Thoracic aorta (tissue), 2 donors: ENCODE data around the gene RBM42. TPM values are rescaled to one million over a fixed set of nuclear protein-coding genes. Genes with fewer than 3 reads are reported as not detected.

Experiments
- ATAC-seq: fragments of 150-250 bp; one replicate; pipeline ENCODE4 v1.8.0; 2017; ENCODE audit warnings: low read depth; ENCODE audit not compliant: insufficient number of reproducible peaks, low FRiP score
- DNase-seq: peaks from one replicate; pipeline ENCODE4 v3.0.0-alpha.2; 2020; ENCODE audit warnings: low spot score
- H3K27ac ChIP-seq, 2 donors: fragments of 200-600 bp; sonication (generic); 1 replicate in 1 of 2; 2 replicates in 1 of 2; pipeline ENCODE4 v1.5.1; 2016; ENCODE audit warnings: mild to moderate bottlenecking in 2 of 2, moderate library complexity in 2 of 2
- H3K27me3 ChIP-seq: fragments of 200-600 bp; sonication (generic); replicated peaks from 2 replicates; pipeline ENCODE4 v1.6.0; 2016; ENCODE audit warnings: mild to moderate bottlenecking; ENCODE audit not compliant: insufficient read depth
- H3K36me3 ChIP-seq: fragments of 200-600 bp; sonication (generic); one replicate; pipeline ENCODE4 v1.5.1; 2016
- H3K4me1 ChIP-seq, 2 donors: fragments of 200-600 bp; sonication (generic); 1 replicate in 1 of 2; 2 replicates in 1 of 2; pipeline versions ENCODE4 v1.5.1 to v1.6.0; 2016; ENCODE audit warnings: low read depth in 2 of 2, mild to moderate bottlenecking in 1 of 2; ENCODE audit not compliant: control insufficient read depth in 1 of 2
- H3K4me3 ChIP-seq: fragments of 200-600 bp; sonication (generic); 2 replicates; pipeline ENCODE4 v1.5.1; 2016; ENCODE audit warnings: mild to moderate bottlenecking
- H3K9me3 ChIP-seq: fragments of 200-600 bp; sonication (generic); 2 replicates; pipeline ENCODE4 v1.5.1; 2016
- CTCF ChIP-seq: fragments of 200-600 bp; sonication (generic); IDR thresholded peaks from one replicate; pipeline ENCODE4 v1.5.1; 2019; ENCODE audit warnings: antibody characterized with exemption
- total RNA-seq, 2 donors: library from RNA; depleted of rRNA; stranded (reverse); fragments of >200 nt; gene quantifications; one replicate each; pipeline versions ENCODE4 v1.1.0 to v1.2.3, GENCODE V29; 2016

RBM42 gene
- total RNA-seq, 2 donors from 2014 or later: 47.2 to 53.8 TPM

- peaks cover 4% of the 10 kb centered on the region for H3K36me3 ChIP-seq
- ATAC-seq (no peak), DNase-seq (no peak)
- no peak overlapping the region for H3K27ac ChIP-seq
- peaks cover 3% of the 10 kb centered on the region for H3K27me3 ChIP-seq
- H3K4me1 ChIP-seq: peaks cover 0 to 4% of the 10 kb centered on the region in 2 donors
- no peak for TF ChIP-seq CTCF
- no peak overlapping the region for H3K4me3 ChIP-seq
- no peaks in the 10 kb centered on the region for H3K9me3 ChIP-seq
Measured at GRCh38 chr19:35669974-35670373, 41.1 kb downstream of the RBM42 start.

GRCh38 chr19:35670686-35671085, 41.9 kb downstream of the RBM42 start:
- ATAC-seq (no peak), DNase-seq (no peak)
- H3K4me1 ChIP-seq: peaks cover 0 to 4% of the 10 kb centered on the region in 2 donors
- no peak overlapping the region for H3K27ac ChIP-seq
- no peak for TF ChIP-seq CTCF
- peaks cover under 1% of the 10 kb centered on the region for H3K36me3 ChIP-seq
- no peaks in the 10 kb centered on the region for H3K9me3 ChIP-seq
- H3K27me3 ChIP-seq: peaks cover 3% of the 10 kb centered on the region
- no peak overlapping the region for H3K4me3 ChIP-seq

GRCh38 chr19:35671818-35672217, 43.0 kb downstream of the RBM42 start:
- H3K4me1 ChIP-seq: peaks cover 0 to 4% of the 10 kb centered on the region in 2 donors
- no peak for TF ChIP-seq CTCF
- no peak overlapping the region for H3K4me3 ChIP-seq
- DNase-seq: no peak
- ATAC-seq: no peak
- peaks cover 3% of the 10 kb centered on the region for H3K27me3 ChIP-seq
- H3K9me3 ChIP-seq: no peaks in the 10 kb centered on the region
- H3K36me3 ChIP-seq: no peaks in the 10 kb centered on the region
- no peak overlapping the region for H3K27ac ChIP-seq

- TF ChIP-seq CTCF: no peak
- H3K36me3 ChIP-seq: no peaks in the 10 kb centered on the region
- ATAC-seq: no peak
- H3K9me3 ChIP-seq: no peaks in the 10 kb centered on the region
- peaks cover 0 to 4% of the 10 kb centered on the region in 2 donors for H3K4me1 ChIP-seq
- H3K4me3 ChIP-seq: peak overlapping the region; percentile 51
- H3K27me3 ChIP-seq: peaks cover 3% of the 10 kb centered on the region
- H3K27ac ChIP-seq: no peak overlapping the region
- DNase-seq: no peak
Measured at GRCh38 chr19:35673121-35673804, 44.4 kb downstream of the RBM42 start.

GRCh38 chr19:35675589-35676140, 46.8 kb downstream of the RBM42 start:
- ATAC-seq (no peak), DNase-seq (no peak)
- no peak for TF ChIP-seq CTCF
- Histone ChIP-seq H3K4me1 (peaks cover 0 to 4% of the 10 kb centered on the region in 2 donors), H3K9me3 (no peaks in the 10 kb centered on the region), H3K36me3 (no peaks in the 10 kb centered on the region), H3K27ac (no peak overlapping the region), H3K27me3 (peaks cover 3% of the 10 kb centered on the region), H3K4me3 (no peak overlapping the region)

Other genes starting within 250 kb of the RBM42 start
- gene FFAR2, start 180.8 kb upstream of the RBM42 start, total RNA-seq: under 1 TPM in 1 of 2 donors, not detected in 1; 0.92 TPM
- 10 to 100 TPM in 1 of 2 donors, not detected in 1; 29.6 TPM for gene KRTDAP, start 138.6 kb upstream of the RBM42 start, total RNA-seq
- 10 to 100 TPM; 26.1 to 53.7 TPM for gene DMKN, start 115.4 kb upstream of the RBM42 start, total RNA-seq
- 1 to 10 TPM in 1 of 2 donors, not detected in 1; 1.5 TPM for gene SBSN, start 100.7 kb upstream of the RBM42 start, total RNA-seq
- gene GAPDHS, start 95.6 kb upstream of the RBM42 start, total RNA-seq: not detected
- 10 to 100 TPM; 49.7 to 75.8 TPM for gene TMEM147, start 83.4 kb upstream of the RBM42 start, total RNA-seq
- under 1 TPM in 1 of 2 donors, not detected in 1; 0.35 TPM for gene ATP4A, start 65.4 kb upstream of the RBM42 start, total RNA-seq
- gene PMIS2, start 42.9 kb upstream of the RBM42 start, total RNA-seq: not detected
- 10 to 100 TPM in 1 of 2 donors, 1 to 10 TPM in 1; 8.4 to 13.9 TPM for gene HAUS5, start 16.3 kb upstream of the RBM42 start, total RNA-seq
- gene ETV2, start 12.7 kb downstream of the RBM42 start, total RNA-seq: not detected
- 100 to 1,000 TPM; 258 to 386 TPM for gene COX6B1, start 19.3 kb downstream of the RBM42 start, total RNA-seq
- not detected for gene UPK1A, start 37.5 kb downstream of the RBM42 start, total RNA-seq
- gene ZBTB32, start 75.5 kb downstream of the RBM42 start, total RNA-seq: not detected
- gene KMT2B, start 89.0 kb downstream of the RBM42 start, total RNA-seq: 10 to 100 TPM; 26.4 to 31.3 TPM
- gene IGFLR1, start 113.4 kb downstream of the RBM42 start, total RNA-seq: 10 to 100 TPM in 1 of 2 donors, 1 to 10 TPM in 1; 6.9 to 13.1 TPM
- gene U2AF1L4, start 116.4 kb downstream of the RBM42 start, total RNA-seq: 10 to 100 TPM; 34.4 to 42.6 TPM
- gene PSENEN, start 116.6 kb downstream of the RBM42 start, total RNA-seq: 10 to 100 TPM; 25.5 to 30.1 TPM
- gene LIN37, start 119.5 kb downstream of the RBM42 start, total RNA-seq: 10 to 100 TPM in 1 of 2 donors, 1 to 10 TPM in 1; 9.9 to 30.5 TPM
- gene HSPB6, start 128.0 kb downstream of the RBM42 start, total RNA-seq: 100 to 1,000 TPM in 1 of 2 donors, 10 to 100 TPM in 1; 78.6 to 130 TPM
- 10 to 100 TPM; 11.1 to 16.6 TPM for gene PROSER3, start 129.1 kb downstream of the RBM42 start, total RNA-seq
- 10 to 100 TPM; 15.4 to 30.7 TPM for gene ARHGAP33, start 146.5 kb downstream of the RBM42 start, total RNA-seq
- not detected for gene PRODH2, start 183.8 kb downstream of the RBM42 start, total RNA-seq
- gene NPHS1, start 223.5 kb downstream of the RBM42 start, total RNA-seq: not detected
- gene KIRREL2, start 227.9 kb downstream of the RBM42 start, total RNA-seq: under 1 TPM in 1 of 2 donors, not detected in 1; 0.92 TPM
- gene APLP1, start 239.5 kb downstream of the RBM42 start, total RNA-seq: 10 to 100 TPM; 28.1 to 47.2 TPM